ENCODE measurements around the gene RAB4B.
"Not testable (repeated sequence)": the region's sequence is repeated elsewhere in the genome, so short reads cannot be mapped to it uniquely, and the experiment has no call there.

RAB4B gene, protein sequence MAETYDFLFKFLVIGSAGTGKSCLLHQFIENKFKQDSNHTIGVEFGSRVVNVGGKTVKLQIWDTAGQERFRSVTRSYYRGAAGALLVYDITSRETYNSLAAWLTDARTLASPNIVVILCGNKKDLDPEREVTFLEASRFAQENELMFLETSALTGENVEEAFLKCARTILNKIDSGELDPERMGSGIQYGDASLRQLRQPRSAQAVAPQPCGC

DNA sequence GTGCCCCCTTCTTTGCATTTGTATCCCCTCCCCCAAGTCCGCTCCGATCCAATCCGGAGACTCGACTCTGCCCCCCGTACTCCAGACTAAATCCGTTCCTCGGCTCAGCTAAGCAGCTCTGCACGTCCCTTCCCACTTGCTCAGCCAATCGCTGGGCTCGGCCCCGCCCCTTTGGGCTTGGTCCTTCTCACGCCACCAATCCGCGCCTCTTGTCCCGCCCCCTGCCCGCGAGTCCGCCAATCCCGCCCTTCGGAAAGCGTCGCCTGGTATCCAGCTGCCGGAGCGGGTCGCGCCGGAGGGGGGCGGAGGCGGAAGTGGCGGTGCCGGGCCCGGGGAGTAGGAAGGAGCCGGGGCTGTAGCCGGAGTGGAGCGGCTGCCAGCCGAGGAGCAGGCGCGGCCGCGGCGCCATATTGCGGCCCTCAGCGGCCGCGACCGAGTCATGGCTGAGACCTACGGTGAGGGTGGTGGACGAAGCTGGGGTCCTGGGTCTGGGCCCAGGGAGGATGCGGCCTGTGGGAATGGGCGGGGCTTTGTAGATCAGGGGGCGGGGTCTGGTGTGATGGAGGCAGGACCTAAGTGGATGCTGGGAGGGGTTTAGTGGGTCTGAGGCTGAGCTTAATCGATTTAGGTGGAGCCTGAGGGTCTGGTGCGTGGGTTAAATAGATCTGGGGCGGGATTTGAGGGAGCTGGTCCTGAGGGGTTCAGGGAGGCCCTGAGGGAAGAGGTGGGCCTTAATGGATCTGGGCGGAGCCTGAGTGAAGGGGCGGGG is at the start of gene RAB4B:
Gene RAB4B, plus strand, starts transcription at position 311 of the 769 bp plus-strand sequence. Its CDS starts 129 bp downstream, at position 440.
- peak; percentile 100 for DNase-seq

DNA sequence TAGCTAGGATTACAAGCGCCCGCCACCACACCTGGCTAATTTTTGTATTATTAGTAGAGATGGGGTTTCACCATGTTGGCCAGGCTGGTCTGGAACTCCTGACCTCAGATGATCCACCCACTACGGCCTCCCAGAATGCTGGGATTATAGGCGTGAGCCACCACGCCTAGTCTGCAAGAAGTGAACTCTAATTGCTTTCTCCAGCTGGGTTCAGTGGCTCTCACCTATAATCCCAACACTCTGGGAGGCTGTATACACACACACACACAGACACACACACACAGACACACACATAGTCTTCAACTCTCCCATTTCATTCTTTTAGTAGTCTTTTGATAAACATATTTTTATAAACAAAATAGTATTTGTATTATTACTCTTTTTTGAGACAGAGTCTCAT is 48.0 kb upstream of the RAB4B start:
- DNase-seq = not testable (repeated sequence)

DNA sequence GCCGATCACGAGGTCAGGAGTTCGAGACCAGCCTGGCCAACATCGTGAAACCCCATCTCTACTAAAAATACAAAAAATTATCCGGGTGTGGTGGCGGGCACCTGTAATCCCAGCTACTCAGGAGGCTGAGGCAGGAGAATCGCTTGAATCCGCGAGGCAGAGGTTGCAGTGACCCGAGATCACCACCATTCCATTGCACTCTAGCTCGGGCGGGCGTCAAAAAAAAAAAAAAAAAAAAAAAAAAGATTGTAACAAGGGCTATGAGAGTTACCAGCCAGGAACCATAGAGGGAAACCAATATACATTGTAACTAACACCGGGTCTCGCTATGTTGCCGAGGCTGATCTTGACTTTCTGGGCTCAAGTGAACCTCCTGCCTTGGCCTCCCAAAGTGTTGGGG is 45.7 kb upstream of the RAB4B start:
- DNase-seq = not testable (repeated sequence)

DNA sequence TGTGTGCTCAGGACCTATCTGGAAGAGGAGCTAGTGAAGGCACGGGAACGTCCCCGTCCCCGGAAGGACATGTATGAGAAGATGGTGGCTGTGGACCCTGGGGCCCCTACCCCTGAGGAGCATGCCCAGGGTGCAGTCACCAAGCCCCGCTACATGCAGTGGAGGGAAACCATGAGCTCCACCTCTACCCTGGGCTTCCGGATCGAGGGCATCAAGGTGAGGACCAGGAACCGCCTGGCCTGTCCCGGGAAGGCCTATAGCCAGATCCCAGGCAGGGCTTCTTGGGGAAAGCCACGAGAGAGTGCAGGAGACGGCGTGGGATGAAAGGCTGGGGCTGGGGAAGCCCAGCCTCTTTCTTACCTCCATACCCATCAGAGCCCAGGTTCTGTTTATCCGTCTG is 44.9 kb upstream of the RAB4B start:
- DNase-seq = no peak

DNA sequence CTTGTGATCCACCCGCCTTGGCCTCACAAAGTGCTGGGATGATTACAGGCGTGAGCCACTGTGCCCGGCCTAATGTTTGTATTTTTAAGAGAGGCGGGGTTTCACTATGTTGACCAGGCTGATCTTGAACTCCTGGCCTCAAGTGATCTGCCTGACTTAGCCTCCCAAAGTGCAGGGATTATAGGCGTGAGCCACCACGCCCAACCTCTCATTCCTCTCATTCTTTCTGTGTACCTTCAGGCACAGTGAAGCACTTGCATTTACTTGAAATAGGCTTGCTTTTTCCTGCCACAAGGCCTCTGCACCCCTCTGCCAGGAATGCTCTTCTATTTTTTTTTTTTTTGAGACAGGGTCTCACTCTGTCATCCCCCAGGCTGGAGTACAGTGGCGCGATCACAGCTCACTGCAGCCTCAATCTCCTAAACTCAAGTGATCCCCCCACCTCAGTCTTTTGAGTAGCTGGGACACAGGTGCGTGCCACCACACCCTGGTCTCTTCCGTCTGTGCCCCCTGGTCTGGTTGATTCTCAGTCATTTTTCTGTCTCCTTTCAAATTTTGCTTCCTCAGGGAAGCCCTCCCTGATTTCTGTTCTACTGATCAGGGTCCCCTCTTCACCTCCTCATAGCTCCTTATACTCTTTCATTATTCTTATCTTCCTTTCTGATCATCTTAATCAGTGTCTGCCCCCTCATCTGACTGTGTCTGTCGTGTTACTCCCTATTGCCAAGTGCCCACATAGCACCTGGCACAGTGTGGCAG is 42.9 kb upstream of the RAB4B start:
- no peak for DNase-seq

DNA sequence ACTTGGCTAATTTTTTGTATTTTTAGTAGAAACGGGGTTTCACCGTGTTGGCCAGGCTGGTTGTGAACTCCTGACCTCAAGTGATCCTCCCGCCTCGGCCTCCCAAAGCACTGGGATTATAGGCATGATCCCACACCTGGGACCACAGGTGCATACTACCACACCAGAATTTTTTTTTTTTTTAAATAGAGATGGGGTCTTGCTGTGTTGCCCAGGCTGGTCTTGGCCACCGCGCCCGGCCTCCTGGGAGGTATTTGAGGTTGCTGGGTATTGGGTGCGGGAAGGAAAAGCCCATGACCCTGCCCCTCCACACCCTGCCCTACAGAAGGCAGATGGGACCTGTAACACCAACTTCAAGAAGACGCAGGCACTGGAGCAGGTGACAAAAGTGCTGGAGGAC is 41.4 kb upstream of the RAB4B start:
- DNase-seq = no peak

DNA sequence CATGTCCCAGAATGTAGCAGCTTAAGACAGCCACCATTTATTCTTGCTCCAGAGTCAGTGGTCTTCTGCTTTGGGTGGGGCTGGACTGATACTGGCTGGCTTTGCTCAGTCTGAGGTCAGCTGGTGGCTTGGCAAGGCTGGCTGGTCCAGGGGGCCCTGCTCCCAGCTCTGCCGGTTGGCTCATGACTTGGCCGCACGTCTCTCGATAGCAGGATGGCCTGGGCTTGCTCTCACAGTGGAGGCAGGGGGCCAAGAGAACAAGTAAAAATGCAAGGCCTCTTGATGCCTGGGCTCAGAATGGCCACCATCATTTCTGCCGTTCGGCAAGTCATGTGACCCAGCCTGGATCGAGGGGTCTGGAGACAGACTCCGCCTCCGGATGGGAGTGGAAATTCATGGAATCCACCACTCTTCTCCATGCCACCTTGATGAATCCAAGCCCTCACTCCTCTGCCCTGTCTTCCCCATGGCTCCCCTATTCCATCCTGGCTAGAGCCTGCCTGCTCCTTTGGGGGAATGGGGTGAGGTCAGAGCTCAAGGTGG is 40.9 kb upstream of the RAB4B start:
- DNase-seq = no peak

DNA sequence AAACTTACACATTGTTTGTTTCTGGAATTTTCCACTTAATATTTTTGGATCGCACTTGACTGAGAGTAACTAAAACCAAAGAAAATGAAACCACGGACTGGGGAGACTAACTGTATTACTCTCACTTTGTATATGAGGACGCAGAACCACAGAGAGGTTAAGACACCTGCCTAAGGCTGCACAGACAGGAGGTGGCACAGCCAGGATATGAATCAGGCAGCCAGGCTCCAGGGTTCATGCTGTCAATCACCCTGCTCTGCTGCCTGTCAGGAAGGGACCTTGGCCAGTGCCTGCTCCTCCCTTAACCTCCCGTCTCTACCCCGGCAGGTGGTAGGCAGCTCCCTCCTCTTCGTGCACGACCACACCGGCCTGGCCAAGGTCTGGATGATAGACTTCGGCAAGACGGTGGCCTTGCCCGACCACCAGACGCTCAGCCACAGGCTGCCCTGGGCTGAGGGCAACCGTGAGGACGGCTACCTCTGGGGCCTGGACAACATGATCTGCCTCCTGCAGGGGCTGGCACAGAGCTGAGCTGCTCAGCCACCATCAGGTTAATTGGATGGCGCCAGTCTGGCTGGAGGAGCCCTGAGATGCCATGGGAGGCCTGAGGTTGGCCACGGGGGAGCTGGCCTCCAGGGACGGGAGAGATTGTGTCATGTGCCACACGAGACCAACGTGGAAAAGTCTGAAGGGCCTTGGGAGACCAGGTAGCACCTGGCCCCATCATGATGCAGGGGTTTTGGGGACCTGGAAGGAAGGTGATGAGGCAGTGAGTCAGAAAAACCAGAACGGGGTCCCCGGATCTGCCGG is 38.8 kb upstream of the RAB4B start:
- no peak for DNase-seq

DNA sequence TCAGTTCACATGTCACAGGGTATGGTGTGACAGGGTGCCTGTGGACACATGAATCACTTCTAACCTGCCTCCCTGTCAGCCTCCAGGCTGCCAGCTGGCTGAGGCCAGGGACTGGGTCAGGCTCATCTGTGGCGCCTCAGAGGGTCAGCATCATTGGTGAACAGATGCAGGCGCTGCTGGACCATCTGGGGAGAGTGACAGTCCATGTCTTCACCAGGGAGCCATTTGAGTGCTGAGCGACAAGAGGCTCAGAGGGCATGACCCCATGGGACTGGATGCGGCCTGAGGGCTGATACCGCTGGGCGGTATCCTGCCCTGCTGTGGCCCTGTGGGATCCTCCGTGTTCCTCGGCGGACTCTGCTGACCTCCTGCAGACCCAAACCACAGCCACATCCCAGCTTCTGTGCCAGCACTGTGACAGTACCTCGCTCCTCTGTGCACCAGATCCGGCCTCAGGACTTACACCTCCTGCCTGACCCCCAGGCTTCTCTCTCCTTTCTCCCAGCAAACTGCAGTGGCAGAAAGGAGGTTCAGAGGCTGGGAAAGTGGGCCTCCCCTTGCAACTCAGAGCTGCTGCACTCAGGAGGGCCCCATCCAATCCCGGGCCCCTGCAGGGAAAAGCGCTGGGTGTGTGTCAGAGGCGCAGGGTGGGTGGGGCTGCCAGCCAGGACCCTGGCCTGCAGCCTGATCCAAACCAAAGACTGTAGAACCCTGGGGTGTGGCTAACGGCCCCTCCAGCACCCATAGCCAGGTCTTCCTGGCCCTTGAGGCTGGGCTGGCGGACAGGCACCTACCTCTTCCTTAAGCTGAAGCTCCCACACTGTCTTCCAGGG is 38.0 kb upstream of the RAB4B start:
- no peak for DNase-seq

DNA sequence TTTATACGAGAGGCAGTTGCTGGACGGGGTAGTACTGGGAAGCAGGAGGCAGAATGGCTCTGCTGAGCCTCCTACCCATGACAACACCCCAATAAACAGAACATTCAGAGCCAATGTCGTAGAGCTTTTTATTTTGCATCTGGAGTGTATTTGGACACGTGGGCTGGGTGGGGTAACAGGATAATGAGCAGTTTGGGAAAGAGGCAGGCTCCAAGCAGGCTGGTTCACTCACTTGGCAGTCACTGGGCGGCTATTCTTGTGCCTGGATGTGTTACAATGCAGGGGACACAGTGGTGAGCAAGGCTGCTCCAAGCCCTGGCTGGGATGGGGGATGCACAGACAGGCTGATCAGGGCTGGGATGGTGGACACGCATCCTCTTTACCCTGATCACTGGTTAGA is 37.3 kb upstream of the RAB4B start:
- no peak for DNase-seq

DNA sequence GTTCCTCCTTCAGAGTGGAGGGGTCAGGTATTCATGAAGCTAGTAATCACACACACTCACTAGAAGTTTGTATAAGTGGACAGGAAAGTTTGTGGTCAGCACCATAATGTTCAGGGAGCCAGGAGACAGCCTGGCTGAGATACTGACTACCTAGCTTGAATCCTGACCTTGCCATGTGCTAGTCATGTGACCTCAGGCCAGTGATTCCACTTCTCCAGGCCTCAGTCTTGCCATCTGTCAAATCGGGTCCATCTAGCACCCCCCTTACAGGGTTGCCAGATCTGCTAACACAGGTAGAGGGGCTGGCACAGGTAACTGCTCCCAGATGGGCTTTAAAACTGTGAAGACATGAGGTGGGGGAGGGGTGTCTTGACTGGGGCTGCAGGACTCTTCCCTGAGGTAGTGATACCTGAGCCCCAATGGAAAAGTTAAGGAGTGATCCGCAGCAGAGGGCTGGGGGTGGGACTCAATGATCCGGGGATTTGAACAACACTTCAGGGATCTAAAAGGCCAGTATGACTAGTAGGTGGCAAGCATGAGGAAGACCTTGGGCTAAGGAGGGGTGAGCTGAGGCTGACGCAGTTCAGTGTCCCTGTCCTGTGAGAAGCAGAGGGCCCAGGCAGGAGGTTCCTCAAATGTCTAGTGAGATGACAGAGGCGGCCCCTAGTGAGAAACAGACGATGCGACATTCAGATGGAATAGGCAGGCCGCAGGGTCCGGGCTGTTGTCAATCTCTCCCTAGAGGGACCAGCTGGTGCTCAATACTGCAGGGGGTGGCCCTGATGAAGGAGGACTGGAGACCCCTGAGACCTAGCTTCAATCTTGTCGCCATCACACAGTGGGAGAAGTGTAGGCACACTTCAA is 36.3 kb upstream of the RAB4B start:
- DNase-seq = no peak

DNA sequence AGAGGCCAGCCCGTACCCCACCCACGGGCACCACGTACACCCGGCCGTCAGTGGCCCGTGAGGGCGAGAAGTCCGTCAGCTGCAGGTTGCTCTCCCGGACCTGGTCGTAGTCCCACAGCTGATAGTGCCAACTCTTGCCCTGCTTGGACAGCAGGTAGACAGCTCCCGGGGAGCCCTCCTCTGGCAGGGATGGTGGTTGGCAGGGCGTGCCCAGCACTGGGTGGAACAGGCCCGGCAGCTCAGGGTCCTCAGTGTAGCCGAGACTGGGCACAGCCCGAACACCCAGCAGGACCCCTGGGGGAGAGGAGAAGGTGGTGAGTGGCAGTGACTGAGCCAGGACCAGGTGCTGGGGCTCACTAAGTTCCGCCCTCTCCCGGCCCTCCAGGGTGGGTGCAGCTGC is 35.6 kb upstream of the RAB4B start:
- no peak for DNase-seq

DNA sequence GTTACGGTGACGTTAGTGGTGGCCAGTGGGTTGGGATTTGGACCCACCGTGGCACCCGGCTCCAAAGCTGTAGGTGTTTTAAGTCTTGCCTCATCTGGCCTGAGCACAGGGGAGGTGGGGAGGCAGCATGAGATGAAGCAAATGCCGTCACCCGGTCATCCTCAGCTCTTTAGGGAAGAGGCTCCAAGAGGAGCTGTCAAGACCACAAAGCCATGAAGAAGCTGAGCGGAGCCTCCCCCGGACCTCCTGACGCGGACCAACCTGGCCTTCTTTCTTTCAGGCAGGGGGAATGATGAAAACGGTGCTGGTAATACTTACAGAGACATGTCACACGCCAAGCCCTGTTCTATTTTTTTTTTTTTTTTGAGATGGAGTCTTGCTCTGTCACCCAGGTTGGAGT is 35.2 kb upstream of the RAB4B start:
- DNase-seq = no peak

DNA sequence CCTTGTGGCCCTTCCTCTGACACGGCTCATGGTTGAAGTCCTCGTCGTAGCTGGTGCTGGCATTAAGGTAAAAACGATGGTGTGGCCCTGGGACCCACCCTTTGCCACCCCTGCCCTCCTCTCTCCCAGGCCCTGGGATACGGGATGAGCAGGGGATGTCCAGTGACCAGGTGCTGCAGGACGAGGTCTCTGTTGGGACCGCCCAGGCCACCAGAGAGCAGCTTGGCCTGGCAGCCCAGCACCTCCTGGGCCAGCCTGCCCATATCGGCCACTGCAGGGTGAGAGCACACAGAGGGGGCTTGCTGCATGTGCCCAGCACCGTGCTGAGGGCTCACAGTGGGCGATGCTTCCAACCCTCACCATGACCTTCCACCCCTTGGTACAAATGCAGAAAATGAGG is 34.1 kb upstream of the RAB4B start:
- DNase-seq = no peak

DNA sequence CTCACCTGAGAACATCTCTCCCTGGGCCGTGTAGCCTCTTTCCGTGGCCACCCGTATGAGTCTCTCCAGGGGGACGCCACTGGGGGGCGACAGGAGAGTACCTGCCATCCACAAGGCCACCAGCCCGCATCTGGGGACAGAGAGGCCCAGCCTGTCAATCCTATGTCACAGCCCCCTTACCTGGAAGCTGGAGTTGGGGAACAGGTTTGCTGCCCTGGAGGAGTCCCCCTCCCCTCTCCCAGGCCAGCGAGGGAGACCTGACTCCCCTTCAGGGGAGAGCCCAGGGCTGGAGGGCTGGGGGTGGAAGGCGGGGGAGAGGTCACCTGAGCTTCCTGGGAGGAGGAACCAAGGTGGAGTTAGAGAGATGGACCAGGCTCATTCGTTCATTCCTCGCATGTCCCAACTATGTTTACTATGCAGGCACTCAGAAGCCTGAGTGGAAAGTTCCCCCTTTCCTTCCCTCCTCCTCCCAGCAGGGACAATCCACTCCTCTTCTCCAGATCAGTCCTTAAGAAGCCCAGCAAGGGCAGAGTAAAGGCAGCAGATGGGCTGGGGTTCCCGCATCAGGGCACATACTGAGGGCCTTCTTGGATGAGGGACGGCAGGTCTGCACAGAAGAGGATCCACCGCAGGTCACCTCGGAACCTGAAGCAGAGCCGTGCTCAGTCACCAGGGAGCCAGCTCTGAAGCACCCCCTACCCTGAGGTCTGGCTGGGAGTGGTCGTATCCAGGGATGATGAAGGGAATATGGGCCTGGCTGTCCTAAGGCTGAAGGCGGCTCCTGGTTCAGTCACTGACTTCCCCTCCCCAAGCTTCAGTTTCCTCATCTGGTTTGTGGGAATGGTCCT is 33.3 kb upstream of the RAB4B start:
- no peak for DNase-seq

DNA sequence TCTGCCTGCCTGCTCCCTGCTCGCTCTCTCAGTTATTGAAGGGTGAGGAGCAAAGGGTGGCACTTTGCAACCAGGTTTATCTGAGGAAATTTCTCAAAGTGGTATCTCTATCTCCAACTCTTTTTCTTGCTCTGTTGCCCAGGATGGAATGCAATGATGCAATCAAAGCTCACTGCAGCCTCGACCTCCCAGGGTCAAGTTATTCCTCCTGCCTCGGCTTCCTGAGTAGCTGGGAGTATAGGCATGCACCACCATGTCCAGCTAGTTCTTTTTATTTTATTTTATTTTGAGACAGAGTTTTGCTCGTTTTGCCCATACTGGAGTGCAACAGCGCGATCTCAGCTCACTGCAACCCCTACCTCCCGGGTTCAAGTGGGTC is 32.7 kb upstream of the RAB4B start:
- DNase-seq = no peak

DNA sequence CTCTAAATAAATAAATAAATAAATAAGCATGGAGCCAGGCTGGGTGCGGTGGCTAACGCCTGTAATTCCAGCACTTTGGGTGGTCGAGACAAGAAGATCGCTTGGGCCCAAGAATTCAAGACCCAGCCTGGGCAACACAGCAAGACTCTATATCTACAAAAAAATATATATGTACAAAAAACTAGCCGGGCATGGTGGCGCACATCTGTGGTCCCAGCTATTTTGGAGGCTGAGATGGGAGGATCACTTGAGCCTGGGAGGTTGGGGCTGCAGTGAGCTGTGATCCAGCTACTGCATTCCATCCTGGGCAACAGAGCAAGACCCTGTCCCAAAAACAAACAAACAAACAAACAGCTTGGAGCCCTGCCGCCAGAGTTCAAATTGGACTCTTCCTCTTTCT is 30.5 kb upstream of the RAB4B start:
- no peak for DNase-seq

DNA sequence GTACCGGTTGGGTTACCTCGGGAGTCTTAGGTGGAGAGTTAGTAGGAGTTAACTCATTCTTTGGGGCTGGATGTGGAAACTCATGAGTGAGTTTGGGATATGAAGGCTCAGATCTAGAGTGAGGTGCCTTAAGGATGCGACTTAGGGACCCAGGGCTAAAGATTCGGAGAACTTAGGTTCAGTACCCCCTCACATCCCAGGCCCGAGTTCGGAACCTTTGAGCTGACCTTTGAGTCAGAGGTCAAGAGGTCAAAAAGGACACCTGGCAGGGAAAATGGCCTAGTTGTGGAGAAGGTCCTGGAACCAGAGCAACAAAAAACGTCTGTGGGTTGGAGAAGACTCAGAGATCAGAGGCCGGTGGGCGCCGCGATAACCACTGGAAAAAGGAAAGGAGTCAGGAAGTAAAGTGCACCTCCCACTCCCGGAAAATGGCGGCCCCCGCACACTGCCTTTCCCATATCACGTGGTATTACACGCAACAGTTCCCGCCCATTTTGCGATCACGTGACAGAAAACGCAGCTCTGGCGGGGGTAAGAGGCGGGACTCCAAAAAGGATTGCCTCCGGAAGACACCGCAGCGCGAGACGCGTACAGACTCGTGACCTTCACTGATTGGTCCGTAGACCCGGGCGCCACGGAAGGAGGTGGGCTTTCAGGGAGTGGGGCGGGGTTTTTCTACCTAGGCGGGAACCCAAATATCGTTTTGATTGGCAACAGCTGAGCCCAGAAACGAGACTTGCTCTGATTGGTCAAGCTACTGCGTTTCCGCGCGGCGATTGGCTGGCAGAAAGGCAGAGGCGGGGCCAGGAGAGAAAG is 27.8 kb upstream of the RAB4B start, which contains the start of gene ACTMAP:
Gene ACTMAP, minus strand, starts transcription at position 420 of the 816 bp plus-strand sequence. CDS start 674 bp downstream, outside the sequence.
- DNase-seq = peak; percentile 100

All from activated effector memory CD4-positive, alpha-beta T cell treated with Interleukin-2 at 50 U/mL for 16 hours (primary cell).